ENCODE measurements around the gene AP1G2.

The AP1G2 gene

DNA sequence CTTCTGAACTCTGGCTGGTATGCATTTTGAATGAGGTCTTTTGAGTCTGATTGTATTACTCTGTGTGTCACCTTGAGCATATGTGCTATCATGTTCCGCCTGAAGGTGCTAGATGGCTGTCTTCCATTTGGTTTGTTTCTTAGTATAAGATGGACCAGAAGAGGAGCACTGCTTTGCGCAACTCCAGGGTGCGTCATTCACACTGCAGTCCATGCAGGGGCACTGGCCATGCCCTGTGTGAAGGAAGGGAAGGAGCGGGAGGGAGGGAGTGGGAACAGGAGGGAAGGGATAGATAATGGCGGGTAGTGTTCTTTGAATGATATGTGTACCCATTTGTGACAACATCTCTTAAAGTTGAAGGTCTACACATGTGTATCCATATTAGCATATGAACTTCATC is 24.2 kb downstream of the AP1G2 start:
- TF ChIP-seq, protein P1, sequence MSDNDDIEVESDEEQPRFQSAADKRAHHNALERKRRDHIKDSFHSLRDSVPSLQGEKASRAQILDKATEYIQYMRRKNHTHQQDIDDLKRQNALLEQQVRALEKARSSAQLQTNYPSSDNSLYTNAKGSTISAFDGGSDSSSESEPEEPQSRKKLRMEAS (IDR thresholded peaks at IDR 0.05) = no peak
- TF ChIP-seq CREB1 (IDR thresholded peaks at IDR 0.05; ENCODE audit: low read depth) (no peak), TEAD4 (IDR thresholded peaks at IDR 0.05) (no peak), RAD21 (IDR thresholded peaks at IDR 0.05; ENCODE audit: low read depth) (no peak), EP300 (IDR thresholded peaks at IDR 0.05; ENCODE audit: borderline replicate concordance) (no peak), YY1 (IDR thresholded peaks at IDR 0.05; ENCODE audit: low read depth) (no peak), TCF12 (IDR thresholded peaks at IDR 0.05; ENCODE audit: low read depth) (no peak)
- TF ChIP-seq, protein P2, sequence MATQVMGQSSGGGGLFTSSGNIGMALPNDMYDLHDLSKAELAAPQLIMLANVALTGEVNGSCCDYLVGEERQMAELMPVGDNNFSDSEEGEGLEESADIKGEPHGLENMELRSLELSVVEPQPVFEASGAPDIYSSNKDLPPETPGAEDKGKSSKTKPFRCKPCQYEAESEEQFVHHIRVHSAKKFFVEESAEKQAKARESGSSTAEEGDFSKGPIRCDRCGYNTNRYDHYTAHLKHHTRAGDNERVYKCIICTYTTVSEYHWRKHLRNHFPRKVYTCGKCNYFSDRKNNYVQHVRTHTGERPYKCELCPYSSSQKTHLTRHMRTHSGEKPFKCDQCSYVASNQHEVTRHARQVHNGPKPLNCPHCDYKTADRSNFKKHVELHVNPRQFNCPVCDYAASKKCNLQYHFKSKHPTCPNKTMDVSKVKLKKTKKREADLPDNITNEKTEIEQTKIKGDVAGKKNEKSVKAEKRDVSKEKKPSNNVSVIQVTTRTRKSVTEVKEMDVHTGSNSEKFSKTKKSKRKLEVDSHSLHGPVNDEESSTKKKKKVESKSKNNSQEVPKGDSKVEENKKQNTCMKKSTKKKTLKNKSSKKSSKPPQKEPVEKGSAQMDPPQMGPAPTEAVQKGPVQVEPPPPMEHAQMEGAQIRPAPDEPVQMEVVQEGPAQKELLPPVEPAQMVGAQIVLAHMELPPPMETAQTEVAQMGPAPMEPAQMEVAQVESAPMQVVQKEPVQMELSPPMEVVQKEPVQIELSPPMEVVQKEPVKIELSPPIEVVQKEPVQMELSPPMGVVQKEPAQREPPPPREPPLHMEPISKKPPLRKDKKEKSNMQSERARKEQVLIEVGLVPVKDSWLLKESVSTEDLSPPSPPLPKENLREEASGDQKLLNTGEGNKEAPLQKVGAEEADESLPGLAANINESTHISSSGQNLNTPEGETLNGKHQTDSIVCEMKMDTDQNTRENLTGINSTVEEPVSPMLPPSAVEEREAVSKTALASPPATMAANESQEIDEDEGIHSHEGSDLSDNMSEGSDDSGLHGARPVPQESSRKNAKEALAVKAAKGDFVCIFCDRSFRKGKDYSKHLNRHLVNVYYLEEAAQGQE (IDR thresholded peaks at IDR 0.05; ENCODE audit: low read depth) = no peak

DNA sequence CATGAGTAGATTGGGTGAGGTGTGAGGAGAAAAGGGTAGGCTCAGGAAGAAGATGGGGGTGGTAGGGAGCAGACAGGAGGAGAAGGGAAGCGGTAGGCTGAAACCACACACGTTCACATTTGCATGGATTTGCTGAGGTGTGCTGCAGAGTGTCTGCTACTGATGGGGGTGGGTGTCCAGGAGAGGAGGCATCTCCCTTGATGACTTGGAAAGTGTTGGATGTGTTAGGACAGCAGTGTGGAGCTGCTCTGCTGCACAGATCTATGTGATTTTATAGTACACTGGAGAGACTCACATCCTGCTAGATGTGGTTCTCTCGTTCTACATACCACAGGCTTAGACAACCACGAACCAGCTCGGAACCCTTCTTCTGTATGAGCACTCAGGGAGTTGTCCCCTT is 25.3 kb downstream of the AP1G2 start:
- no peak for TF ChIP-seq YY1 (IDR thresholded peaks at IDR 0.05; ENCODE audit: low read depth)

DNA sequence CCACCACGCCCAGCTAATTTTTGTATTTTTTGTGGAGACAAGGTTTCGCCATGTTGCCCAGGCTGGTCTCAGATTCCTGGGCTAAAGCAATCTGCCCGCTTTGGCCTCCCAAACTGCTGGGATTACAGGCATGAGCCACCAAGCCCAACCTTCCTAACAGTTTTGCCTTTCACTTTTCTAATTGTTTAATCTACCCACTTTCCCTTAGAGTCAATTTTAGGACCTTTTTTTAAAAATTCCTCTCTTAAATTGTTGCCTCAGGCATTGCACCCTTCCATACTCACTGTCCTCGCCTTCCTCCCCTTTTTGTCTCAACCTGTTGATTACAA is 27.5 kb downstream of the AP1G2 start:
- TF ChIP-seq, protein P1 (IDR thresholded peaks at IDR 0.05) = no peak
- TF ChIP-seq YY1 (IDR thresholded peaks at IDR 0.05; ENCODE audit: low read depth) (no peak), ZBTB7A (IDR thresholded peaks at IDR 0.05; ENCODE audit: low read depth) (no peak), NFIC (IDR thresholded peaks at IDR 0.05) (no peak), EGR1 (IDR thresholded peaks at IDR 0.05) (no peak), FOXM1 (IDR thresholded peaks at IDR 0.05; ENCODE audit: borderline replicate concordance, low read depth) (no peak), TEAD4 (IDR thresholded peaks at IDR 0.05) (no peak), CEBPB (IDR thresholded peaks at IDR 0.05) (no peak), TCF12 (IDR thresholded peaks at IDR 0.05; ENCODE audit: low read depth) (no peak), CREB1 (IDR thresholded peaks at IDR 0.05; ENCODE audit: low read depth) (no peak), RAD21 (IDR thresholded peaks at IDR 0.05; ENCODE audit: low read depth) (no peak), TAF1 (IDR thresholded peaks at IDR 0.05; ENCODE audit: low read depth) (no peak), EP300 (IDR thresholded peaks at IDR 0.05; ENCODE audit: borderline replicate concordance) (no peak)
- TF ChIP-seq, protein P3, sequence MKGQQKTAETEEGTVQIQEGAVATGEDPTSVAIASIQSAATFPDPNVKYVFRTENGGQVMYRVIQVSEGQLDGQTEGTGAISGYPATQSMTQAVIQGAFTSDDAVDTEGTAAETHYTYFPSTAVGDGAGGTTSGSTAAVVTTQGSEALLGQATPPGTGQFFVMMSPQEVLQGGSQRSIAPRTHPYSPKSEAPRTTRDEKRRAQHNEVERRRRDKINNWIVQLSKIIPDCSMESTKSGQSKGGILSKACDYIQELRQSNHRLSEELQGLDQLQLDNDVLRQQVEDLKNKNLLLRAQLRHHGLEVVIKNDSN (IDR thresholded peaks at IDR 0.05) = no peak
- TF ChIP-seq, protein P2 (IDR thresholded peaks at IDR 0.05; ENCODE audit: low read depth) = no peak

DNA sequence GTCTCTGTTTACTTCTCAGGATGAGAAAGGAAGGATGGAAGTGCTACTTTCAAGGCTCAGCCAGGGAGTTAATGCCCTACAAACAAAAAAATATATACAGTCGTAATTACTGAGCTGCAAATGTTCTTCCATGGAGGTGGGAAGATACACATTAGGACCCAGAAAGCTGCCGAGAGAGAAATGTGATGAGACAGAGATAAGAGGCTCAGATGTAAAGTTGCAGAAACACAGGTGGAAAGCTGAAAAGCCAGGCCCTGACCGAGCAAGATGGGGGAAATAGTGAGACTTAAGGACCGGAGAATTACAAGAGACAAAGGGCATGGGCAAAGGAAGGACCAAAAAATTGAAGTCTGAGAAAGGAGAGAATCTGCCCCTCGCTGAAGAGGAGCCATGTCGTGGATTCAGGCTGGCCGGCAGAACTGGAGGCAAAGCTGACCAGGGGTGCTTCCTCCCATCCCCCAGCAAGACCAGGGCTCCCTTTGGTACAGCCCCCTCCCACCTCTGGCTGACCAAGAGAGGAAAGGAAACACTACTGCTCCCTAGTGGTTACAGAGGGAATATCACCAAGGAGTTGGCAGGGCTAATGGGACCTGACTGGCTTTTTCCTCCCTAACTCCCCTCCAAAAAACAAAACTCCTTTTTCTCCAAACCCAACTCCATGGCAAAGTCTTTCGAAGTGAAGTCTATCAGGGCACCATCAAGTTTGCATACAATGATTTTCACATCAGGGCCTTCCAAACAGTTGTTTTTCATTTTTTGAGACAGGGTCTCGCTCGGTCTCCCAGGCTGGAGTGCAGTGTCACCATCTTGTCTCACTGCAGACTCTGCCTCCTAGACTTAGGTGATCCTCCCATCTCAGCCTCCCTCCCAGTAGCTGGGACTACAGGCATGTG is 28.1 kb downstream of the AP1G2 start:
- TF ChIP-seq CREB1 (IDR thresholded peaks at IDR 0.05; ENCODE audit: low read depth) = no peak
- TF ChIP-seq EGR1 (IDR thresholded peaks at IDR 0.05) = no peak
- TF ChIP-seq ZBTB7A (IDR thresholded peaks at IDR 0.05; ENCODE audit: low read depth) = peak; percentile 76
- no peak for TF ChIP-seq EP300 (IDR thresholded peaks at IDR 0.05; ENCODE audit: borderline replicate concordance)
- TF ChIP-seq, protein P1 (IDR thresholded peaks at IDR 0.05) = no peak
- peak; percentile 58 for TF ChIP-seq RAD21 (IDR thresholded peaks at IDR 0.05; ENCODE audit: low read depth)
- no peak for TF ChIP-seq NFIC (IDR thresholded peaks at IDR 0.05)

DNA sequence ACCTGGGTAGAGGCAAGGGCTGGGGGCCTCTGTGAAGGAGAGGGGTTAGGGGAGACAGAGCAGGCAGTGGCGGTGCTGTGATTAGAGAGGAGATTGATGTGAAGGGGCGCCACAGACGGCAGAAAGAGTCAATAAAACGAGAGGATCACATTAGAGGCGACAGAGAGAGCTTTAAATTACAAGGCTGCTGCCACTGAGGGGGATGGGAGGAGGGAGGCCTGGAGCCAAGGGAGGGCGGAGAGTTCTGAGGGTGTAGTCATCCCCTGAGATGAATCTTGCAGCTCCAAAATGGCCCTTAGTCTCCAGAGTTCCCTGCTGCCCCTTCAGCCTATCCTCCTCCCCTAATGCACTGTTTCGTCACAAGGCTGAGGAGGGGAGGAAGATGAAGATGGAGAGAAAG is 28.8 kb downstream of the AP1G2 start:
- TF ChIP-seq TCF12 (IDR thresholded peaks at IDR 0.05; ENCODE audit: low read depth) = no peak
- TF ChIP-seq CEBPB (IDR thresholded peaks at IDR 0.05) = no peak
- TF ChIP-seq EGR1 (IDR thresholded peaks at IDR 0.05) = no peak
- no peak for TF ChIP-seq YY1 (IDR thresholded peaks at IDR 0.05; ENCODE audit: low read depth)
- TF ChIP-seq TAF1 (IDR thresholded peaks at IDR 0.05; ENCODE audit: low read depth) = no peak
- no peak for TF ChIP-seq ZBTB7A (IDR thresholded peaks at IDR 0.05; ENCODE audit: low read depth)
- no peak for TF ChIP-seq RAD21 (IDR thresholded peaks at IDR 0.05; ENCODE audit: low read depth)
- TF ChIP-seq, protein P1 (IDR thresholded peaks at IDR 0.05) = no peak
- TF ChIP-seq EP300 (IDR thresholded peaks at IDR 0.05; ENCODE audit: borderline replicate concordance) = no peak
- no peak for TF ChIP-seq FOXM1 (IDR thresholded peaks at IDR 0.05; ENCODE audit: borderline replicate concordance, low read depth)
- TF ChIP-seq TEAD4 (IDR thresholded peaks at IDR 0.05) = no peak
- TF ChIP-seq NFIC (IDR thresholded peaks at IDR 0.05) = no peak
- TF ChIP-seq, protein P3 (IDR thresholded peaks at IDR 0.05) = no peak
- no peak for TF ChIP-seq CREB1 (IDR thresholded peaks at IDR 0.05; ENCODE audit: low read depth)
- TF ChIP-seq, protein P2 (IDR thresholded peaks at IDR 0.05; ENCODE audit: low read depth) = no peak

Data from Ishikawa (cell line).